NT2/D1 (cell line): ENCODE results near the gene DOCK8.

Source experiments
- DNase-seq: peaks from one replicate; pipeline ENCODE4 v3.0.0-alpha.2; 2011; ENCODE audit warnings: low read depth, low spot score
- H3K27me3 ChIP-seq: 2 replicates; pipeline ENCODE4 v1.6.0; 2011; ENCODE audit warnings: mild to moderate bottlenecking; ENCODE audit not compliant: insufficient read length, insufficient read depth
- H3K36me3 ChIP-seq: 2 replicates; pipeline ENCODE4 v1.6.1; 2011; ENCODE audit warnings: mild to moderate bottlenecking, low read length, mixed read lengths; ENCODE audit not compliant: insufficient read depth, insufficient read length
- H3K4me1 ChIP-seq: 2 replicates; pipeline ENCODE4 v1.5.1; 2011; ENCODE audit not compliant: insufficient read depth, insufficient read length
- H3K4me3 ChIP-seq: 2 replicates; pipeline ENCODE4 v1.5.1; 2011; ENCODE audit warnings: low read depth; ENCODE audit not compliant: insufficient read length
- H3K9ac ChIP-seq: 2 replicates; pipeline ENCODE4 v1.6.0; 2011; ENCODE audit warnings: low read depth; ENCODE audit not compliant: insufficient read length
- H3K9me3 ChIP-seq: 2 replicates; pipeline ENCODE4 v1.5.1; 2011; ENCODE audit warnings: mild to moderate bottlenecking, low read length; ENCODE audit not compliant: insufficient read depth
- SUZ12 ChIP-seq: IDR thresholded peaks from 2 replicates; pipeline ENCODE4 v1.6.1; 2011; ENCODE audit not compliant: insufficient read length, insufficient read depth; ENCODE audit errors: extremely low read depth
- YY1 ChIP-seq: IDR thresholded peaks from 2 replicates; pipeline ENCODE4 v1.6.1; 2011; ENCODE audit not compliant: insufficient read length, insufficient read depth
- ZNF274 ChIP-seq: IDR thresholded peaks from 2 replicates; pipeline ENCODE4 v1.6.1; 2011; ENCODE audit warnings: mild to moderate bottlenecking, low read depth, low read length

The DOCK8 gene

GRCh38 chr9:414595-414994 is 199.9 kb downstream of the DOCK8 start:
- DNase-seq = no peak
- H3K9me3 ChIP-seq = no peaks in the 10 kb centered on the region
- no peaks in the 10 kb centered on the region for H3K4me1 ChIP-seq
- H3K36me3 ChIP-seq = no peaks in the 10 kb centered on the region
- TF ChIP-seq YY1 (no peak), ZNF274 (no peak), SUZ12 (no peak)
- H3K27me3 ChIP-seq = no peaks in the 10 kb centered on the region
- no peak overlapping the region for H3K4me3 ChIP-seq
- no peak overlapping the region for H3K9ac ChIP-seq

GRCh38 chr9:419571-420171 is 205.0 kb downstream of the DOCK8 start:
- Histone ChIP-seq H3K9ac (no peak overlapping the region), H3K36me3 (no peaks in the 10 kb centered on the region), H3K4me1 (no peaks in the 10 kb centered on the region), H3K9me3 (no peaks in the 10 kb centered on the region), H3K27me3 (no peaks in the 10 kb centered on the region), H3K4me3 (no peak overlapping the region)
- DNase-seq = no peak
- no peak for TF ChIP-seq ZNF274
- no peak for TF ChIP-seq YY1
- no peak for TF ChIP-seq SUZ12

GRCh38 chr9:421896-422295 is 207.2 kb downstream of the DOCK8 start:
- no peaks in the 10 kb centered on the region for H3K36me3 ChIP-seq

DNA sequence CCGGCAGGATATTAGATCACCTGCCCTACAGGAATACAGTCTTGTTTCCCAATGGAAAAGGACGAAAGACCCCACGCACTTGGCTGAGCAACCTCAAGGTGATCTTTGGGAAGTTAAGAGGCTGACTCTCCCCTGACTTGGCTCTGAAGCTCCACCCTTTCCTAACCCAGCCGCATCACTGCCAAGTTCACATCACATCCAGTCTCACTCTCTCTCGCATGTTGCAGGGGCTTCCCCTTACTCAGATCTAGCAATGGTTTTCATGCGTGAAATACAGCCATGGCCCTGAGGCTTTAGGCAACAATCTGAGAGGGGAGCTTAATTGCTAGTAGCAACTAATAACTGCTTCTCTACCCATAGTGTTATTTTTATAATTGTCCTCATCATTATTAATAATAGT is 211.6 kb downstream of the DOCK8 start:
- no peaks in the 10 kb centered on the region for H3K27me3 ChIP-seq
- no peaks in the 10 kb centered on the region for H3K36me3 ChIP-seq

More at GRCh38 chr9:421896-422295, 207.2 kb downstream of the DOCK8 start:
- Histone ChIP-seq H3K9me3 (no peaks in the 10 kb centered on the region), H3K4me3 (no peak overlapping the region), H3K9ac (no peak overlapping the region), H3K27me3 (no peaks in the 10 kb centered on the region), H3K4me1 (no peaks in the 10 kb centered on the region)
- TF ChIP-seq YY1 = no peak
- no peak for TF ChIP-seq SUZ12
- TF ChIP-seq ZNF274 = no peak
- DNase-seq = no peak

GRCh38 chr9:426976-427375 is 212.3 kb downstream of the DOCK8 start:
- Histone ChIP-seq H3K9ac (no peak overlapping the region), H3K9me3 (no peaks in the 10 kb centered on the region), H3K36me3 (no peaks in the 10 kb centered on the region), H3K27me3 (no peaks in the 10 kb centered on the region), H3K4me3 (no peak overlapping the region), H3K4me1 (no peaks in the 10 kb centered on the region)
- DNase-seq = no peak
- TF ChIP-seq YY1 (no peak), SUZ12 (no peak), ZNF274 (no peak)

More for the DNA sequence above, 211.6 kb downstream of the DOCK8 start:
- H3K4me3 ChIP-seq = no peak overlapping the region
- no peaks in the 10 kb centered on the region for H3K9me3 ChIP-seq
- TF ChIP-seq ZNF274 = no peak
- TF ChIP-seq SUZ12 = no peak
- TF ChIP-seq YY1 = no peak
- H3K9ac ChIP-seq = no peak overlapping the region
- DNase-seq = no peak
- H3K4me1 ChIP-seq = no peaks in the 10 kb centered on the region

GRCh38 chr9:431701-432100 is 217.0 kb downstream of the DOCK8 start:
- Histone ChIP-seq H3K4me3 (no peak overlapping the region), H3K4me1 (no peaks in the 10 kb centered on the region), H3K27me3 (no peaks in the 10 kb centered on the region), H3K9me3 (no peaks in the 10 kb centered on the region), H3K36me3 (no peaks in the 10 kb centered on the region), H3K9ac (no peak overlapping the region)
- DNase-seq = no peak
- TF ChIP-seq YY1 (no peak), ZNF274 (no peak), SUZ12 (no peak)

GRCh38 chr9:436482-436881 is 221.8 kb downstream of the DOCK8 start:
- H3K36me3 ChIP-seq = no peaks in the 10 kb centered on the region
- no peak for TF ChIP-seq ZNF274
- TF ChIP-seq SUZ12 = no peak
- no peak for TF ChIP-seq YY1
- no peak overlapping the region for H3K9ac ChIP-seq

More at GRCh38 chr9:436482-436881, 221.8 kb downstream of the DOCK8 start:
- Histone ChIP-seq H3K4me3 (no peak overlapping the region), H3K9me3 (no peaks in the 10 kb centered on the region), H3K4me1 (no peaks in the 10 kb centered on the region), H3K27me3 (no peaks in the 10 kb centered on the region)
- no peak for DNase-seq
